Measurements from ENCODE around the gene MINDY4.

Gene MINDY4

DNA sequence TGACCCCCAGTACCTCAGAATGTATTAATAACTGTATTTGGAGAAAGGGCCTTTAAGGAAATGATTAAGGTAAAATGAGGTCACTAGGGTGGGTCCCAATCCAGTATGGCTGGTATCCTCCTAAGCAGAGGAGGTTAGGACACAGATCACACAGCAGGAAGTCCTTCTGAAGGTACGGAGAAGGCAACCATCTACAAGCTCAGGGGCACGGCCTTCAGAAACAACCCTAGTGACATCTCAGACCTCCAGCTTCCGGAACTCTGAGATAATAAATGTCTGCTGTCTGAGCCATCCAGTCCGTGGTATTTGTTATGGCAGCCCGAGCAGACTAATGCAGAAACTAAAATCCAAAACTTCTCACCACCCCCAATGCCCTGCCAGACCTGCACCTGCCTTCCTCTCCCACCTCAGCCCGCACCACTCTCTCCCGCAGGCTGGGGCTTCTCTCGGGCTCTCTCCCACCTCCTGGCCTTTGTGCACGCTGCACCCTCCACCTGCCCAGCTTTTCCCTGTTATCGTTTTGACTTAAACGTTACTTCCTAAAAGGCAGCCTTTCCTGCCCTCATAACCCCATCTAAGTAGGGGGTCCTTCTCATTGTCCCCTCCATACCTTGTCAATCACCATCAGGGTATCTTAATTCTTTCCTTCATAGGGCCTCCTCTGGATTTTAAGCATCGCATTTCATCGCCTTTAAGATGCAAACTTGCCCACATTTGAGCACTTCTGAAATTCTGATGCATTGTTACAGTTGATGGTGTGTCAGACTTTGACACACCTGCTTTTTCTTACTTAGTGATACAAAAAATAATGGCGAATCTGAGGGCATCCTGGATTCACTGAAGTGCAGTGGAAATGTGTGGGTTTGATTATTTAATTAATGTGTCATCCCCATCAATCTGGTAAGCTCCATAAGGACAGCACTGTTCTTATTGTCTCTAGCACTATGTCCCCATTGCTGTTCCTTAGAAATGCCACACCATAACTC lies 108.2 kb downstream of the MINDY4 start:
- DNase-seq (ENCODE audit: low spot score), result no peak

DNA sequence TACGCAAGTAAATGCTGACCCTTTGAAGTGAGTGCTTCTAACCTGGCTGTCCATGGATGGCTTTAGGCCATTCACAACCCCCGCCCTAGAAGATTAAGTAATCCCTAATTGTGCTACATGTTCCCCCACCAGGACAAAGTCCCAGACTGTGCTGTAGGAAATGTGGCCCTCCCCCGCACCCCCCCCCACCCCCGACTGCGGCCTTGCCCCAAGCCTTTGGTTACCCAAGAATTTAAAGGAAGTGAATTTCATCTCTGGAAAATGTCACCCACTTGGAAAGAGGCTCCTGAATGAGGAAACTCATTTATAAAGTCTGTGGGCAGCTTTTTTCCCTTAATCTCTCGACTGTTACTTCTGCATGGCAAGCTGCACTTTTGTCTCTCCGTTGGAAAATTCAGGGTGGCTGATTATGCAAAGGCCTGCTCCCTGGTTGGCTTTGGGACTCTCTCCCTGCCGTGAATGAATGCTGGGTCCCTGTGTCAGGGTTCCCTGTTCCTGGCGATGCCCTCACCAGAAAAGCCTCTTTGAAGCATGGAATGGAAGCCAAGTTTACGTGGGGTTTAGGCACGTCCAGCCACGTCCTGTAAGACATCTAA lies 109.0 kb downstream of the MINDY4 start:
- DNase-seq (ENCODE audit: low spot score), result no peak

DNA sequence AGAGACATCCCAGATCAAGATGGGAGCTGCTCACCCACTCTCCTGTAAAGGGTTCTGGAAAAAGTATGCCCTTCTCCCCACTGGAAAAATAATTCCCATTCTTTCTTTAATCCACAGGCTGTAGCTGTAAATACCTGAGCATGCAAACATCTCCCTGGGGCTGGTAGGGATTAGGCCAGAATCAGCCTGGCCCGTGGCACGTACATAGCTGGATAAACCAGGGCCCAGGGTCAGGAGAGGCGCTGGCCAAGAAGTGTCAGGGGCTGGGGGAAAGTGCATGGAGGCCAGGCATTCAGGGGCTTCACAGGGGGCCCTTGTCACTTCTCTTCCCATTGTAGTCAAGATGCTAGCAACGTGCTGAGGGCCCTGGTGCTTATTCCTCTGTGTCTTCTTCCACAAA lies 109.7 kb downstream of the MINDY4 start:
- no peak for DNase-seq (ENCODE audit: low spot score)

DNA sequence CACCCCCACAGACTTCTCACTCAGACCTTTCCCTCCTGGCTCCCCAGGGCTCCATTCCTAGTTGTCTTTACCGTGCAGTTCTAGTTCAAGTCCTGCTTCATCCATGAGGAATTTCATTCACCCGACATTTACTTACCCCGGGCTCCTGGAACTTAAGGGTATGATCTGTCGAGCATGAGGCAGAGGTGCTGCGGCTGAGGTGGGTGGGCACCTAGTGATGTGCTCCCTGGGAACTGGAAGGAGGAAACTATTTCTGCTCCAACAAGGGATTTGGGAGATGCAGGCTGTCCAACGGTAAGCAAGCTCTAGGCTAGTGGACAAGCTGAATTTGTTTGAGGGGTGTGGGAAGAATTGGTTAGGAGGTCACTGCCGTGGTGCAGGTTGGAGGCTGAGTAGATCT lies 110.2 kb downstream of the MINDY4 start:
- no peak for DNase-seq (ENCODE audit: low spot score)

DNA sequence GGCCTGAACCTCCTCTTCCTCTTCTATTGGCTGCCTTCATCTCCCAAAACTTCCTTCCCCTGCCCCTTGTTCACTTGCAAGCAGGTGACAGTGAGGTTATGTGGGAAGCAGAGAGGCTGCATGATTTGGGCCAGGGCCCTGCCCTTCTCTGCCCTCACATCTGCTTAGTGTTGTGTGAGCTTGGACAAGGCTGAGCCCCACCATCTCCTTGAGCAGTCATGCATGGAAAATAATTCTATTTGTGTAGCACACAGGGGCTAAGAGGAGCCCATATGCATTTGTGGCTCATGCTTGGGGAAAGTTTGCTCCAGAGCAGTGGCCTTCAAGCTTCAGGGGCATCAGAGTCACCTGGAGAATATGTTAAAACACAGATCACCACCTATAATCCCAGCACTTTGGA lies 113.7 kb downstream of the MINDY4 start:
- no peak for DNase-seq (ENCODE audit: low spot score)

DNA sequence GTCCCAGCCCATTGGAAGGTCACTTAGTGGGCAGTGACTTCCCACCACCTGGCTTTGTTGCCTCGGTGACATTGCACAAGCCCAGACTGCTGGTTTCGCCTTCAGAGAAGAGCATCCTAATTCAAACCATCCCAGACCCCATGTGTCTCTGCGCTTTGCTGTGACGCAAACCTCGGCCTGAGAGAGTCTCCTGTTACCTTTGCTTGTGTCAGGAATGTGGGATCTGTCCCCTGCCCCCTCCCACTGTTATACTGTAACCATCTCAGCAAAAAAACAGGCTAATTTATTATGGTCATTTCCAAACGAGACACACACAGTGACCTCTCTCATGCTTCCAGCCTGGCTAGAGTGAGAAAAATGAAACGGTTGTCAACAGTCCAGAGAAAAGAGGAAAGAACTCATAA lies 115.4 kb downstream of the MINDY4 start:
- DNase-seq (ENCODE audit: low spot score), result no peak

DNA sequence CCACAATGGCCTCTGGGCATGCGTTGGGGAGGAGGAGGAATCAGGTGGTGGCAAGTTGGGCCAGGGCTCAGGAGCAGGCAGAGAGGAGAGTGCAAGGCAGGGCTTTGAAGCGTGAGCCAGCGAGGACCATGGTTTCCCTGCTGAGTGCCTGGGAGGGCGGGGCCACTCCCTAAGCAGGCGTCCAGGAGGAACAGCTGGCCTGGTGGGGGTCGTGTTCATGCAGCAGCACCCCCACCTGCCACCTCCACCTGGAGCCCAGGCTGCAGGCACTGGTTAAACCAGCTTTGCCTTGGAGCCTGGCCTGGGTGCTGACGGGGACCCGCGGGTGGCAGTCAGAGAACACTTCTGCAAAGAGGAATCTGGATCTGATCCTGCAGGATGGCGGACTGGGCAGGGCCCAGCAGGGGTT lies 116.3 kb downstream of the MINDY4 start:
- no peak for DNase-seq (ENCODE audit: low spot score)

DNA sequence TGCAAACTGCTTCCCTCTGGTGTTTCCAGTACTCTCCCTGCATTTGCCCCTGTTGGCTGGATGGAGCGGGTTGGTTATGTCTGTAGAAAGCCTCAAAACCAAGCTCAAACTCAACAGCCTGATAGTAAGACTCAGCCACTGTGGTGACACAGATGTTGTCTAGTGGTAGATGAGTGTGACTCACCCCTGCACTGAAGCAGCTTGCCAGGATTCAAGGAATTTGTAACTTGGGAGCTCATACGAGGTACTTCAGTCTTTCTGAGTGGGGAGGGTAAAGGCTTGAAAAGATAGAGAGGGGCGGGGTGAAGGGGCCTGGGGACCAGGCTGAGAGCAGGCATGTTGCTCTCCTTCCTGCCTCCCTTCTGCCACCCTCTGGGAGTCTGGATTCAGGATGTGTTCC lies 117.5 kb downstream of the MINDY4 start:
- DNase-seq (ENCODE audit: low spot score), result no peak

DNA sequence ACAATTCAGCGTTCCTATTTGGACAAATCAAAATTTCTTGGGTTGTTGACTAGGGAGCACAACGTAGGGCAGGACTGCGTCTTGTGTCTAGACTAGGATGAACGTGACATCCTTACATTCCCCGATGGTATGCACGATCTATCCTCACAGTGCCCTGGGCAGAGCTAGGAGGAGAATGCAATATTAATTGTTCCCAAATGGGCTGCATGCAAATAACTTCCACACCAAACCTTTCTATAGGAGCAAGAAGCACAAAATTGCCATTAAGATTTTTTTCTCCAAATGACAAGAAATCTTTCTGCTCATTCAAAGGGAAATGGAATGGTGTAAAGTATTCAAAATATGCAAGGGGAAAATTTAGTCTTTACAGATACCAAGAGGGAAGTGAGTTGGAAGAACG lies 119.0 kb downstream of the MINDY4 start:
- DNase-seq (ENCODE audit: low spot score), result no peak

DNA sequence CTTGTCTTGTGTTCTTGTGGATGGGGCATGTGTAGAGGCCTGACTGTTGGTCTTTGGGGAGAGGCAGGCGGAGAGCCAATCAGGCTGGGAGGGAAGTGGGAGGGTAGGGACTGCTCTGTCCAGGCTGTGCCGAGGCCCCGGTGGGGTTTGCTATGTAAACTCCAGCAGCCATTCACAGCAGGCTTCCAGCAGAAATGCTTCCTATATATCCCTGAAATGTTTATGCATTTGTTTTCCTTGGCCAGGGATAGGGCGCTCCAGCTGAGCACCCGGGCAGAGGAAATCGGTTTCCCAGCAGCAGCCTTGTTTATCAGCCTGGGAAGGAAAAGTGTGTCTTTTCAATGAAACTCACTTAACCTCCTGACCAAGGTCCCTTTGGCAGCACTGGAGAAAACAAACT lies 122.1 kb downstream of the MINDY4 start:
- DNase-seq (ENCODE audit: low spot score), result no peak

DNA sequence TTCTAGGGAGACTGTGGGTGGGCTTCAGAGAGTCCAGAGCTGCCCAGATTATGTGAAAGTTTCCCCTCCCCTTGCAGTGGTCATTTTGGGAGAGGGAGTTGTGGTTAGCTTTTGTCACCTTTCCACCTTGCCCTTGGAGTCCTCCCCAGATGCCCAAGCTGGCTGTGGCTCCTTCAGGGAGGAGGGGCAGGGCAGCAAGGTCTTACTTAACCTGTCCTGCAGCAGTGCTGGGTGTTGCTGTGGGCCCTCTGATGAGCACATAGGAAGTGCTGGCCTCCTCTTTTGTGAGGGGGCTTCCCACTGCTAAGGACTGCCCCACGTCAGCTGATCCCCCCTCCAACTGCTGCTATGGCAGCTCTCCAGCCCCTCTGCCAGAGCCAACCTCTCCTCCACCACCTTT lies 122.8 kb downstream of the MINDY4 start:
- DNase-seq (ENCODE audit: low spot score), result no peak

DNA sequence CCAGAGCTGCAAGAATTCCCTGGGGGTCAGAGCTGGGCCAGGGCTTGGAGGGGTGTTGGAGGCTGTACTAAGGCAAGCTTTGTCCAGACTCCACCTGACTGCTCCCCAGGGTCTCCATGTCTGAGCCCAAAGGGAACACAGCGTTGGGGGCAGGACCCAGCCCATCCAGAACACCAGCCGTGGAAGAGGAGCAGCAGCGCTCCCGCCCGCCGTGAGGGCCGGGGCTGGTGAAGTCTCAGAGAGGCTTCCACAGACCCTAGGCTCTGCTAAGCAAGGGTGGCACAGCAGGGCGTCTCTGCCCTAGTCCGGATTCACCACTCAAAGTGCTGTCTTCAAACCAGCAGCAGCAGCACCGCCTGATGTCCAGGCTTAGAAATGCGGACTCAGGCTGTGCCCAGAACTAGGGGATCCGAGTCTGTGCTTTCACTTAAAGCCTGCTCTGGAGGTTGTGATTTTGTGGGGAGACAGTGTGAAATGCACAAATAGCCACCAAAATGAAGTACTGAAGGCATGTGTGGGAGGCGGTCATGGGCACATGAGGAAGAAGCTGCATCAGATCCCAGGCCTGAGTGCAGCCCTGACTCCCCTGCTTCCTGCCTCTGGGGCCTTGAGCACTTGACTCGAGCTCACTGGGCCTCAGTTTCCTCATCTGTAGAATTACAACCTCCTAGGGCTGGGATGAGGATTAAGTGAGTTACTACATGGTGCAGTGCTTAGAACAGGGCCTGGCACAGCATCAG lies 123.8 kb downstream of the MINDY4 start:
- DNase-seq (ENCODE audit: low spot score), result no peak

DNA sequence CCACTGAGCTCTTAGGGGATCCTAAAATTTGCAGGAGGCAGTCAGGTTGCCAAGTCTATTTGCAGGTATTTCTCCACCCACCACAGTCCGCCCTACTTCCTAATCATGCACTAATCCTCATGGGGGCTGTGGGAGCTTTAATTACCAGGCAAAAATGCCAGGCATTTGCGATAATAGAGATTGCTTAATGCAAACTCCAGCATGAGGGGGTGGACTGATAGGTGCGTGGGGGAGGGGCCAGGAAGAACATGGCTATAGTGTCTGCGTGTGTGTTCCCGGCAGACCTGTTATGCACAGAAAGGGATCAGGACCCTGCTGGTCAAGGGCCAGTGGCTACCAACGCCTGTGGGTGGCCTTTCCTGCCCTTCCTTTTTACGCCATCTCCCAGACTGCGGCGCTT lies 124.8 kb downstream of the MINDY4 start:
- DNase-seq (ENCODE audit: low spot score), result no peak

DNA sequence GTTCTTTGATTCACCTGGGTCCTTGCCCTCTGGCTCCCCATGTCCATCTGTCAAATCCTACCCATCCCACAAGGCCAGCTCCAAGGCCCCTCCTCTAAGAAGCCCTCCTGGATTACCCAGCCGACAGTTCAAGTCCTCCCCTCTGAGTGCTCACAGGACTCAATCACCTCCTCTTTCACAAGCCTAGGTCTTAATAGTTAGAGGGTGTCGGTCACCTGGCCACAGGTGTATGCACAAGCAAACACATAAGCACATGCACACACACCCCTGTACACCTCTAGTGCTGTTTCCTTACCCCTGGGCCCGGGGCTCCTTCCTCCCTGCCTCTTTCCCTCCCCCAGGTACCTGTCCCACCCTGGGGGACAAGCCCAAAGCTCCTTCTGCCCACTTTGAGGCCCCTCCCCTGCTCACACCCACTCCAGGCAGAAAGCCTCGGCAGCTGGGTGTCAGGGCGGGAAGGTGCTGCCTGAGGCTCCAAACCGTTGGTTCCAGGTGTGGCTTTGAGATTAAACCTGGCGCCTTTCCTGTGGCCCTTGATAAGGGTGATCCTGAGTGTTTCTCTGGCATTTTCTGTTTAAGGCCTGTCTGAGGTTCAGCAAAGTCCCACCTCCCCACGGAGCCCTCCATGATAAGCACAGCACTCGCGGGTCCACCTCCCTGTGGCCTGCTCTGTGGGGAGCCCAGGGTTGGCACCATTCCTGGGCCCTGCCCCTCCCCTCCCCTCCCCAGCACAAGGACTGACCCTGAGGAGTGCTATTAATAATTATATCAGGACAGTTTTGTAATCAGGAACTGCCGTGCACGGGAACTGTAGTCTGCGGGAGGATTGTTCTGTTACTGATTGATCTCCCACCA lies 125.8 kb downstream of the MINDY4 start:
- DNase-seq (ENCODE audit: low spot score), result peak; percentile 86

DNA sequence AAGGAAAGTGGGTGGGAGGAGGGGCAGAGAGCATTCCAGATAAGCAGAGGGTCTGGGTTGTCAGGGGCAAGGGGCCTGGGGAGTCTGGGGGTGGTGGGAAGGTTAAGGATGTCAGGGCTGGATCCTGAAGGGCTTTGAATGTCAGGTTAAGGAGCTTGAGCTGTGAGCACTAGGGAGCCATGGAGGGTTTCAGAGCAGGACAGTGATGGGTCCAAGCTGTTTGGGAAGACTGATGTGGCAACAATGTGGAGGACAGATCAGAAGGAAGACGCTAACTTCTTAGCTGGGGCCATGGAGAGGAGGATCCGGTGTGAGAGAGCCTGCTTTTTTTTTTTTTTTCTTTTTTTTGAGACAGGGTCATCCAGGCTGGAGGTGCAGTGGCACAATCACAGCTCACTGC lies 126.6 kb downstream of the MINDY4 start:
- no peak for DNase-seq (ENCODE audit: low spot score)

DNA sequence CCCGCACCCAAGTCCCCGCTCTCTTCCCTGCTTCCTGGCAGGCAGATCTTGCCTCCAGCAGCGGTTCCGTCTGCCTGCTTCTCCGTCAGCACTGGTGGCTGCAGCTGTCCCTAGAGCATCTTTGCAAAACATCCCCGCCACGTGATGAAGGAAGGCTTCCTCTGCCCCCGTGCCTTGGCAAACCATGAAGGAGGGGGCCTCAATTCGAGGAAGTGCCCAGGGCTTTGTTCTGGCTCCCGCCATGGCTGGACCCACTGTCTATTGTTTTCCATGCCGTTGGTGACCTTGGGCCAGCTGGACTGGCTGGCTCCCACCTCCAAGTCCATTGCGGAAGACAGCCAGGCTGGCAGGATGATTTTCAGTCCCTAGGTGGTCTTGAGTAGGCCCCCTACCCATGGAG lies 127.2 kb downstream of the MINDY4 start:
- no peak for DNase-seq (ENCODE audit: low spot score)

DNA sequence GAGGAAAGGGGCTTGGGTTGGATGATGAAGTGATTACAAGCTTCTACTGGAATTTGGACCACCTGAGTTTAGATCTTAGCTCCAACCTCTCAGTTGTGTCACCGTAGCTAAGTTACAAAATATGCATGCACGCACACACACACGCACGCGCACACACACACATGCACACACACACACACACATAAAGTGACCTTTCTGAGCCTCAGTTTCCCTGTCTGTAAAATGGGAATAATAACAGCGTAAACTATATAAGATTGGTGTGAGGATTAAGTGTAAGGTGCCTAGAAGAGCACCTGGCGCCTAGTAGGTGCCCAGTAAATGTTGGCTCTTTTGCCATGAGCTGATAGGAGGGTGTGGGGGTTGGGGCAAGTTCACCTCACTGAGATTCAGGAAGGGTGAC lies 127.8 kb downstream of the MINDY4 start:
- DNase-seq (ENCODE audit: low spot score), result no peak

DNA sequence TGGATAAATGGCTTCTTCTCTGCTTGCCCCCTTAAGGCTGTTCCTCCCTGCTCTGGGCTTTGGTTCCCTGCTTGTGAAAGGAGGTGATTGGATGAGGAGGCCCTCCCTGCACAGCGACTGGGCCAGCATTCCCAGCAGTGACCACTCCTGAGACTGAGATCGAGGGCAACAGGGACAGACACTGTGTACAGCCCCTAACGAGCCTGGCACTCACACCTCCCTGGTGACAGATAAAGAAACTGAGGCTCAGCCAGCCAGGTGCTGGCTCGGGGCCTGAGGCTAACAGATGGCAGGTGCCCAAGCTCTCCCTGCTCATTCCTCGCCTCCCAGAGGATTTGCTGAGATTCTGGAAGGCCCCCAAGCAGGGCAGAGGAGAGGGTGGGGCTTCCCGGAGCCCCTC lies 128.4 kb downstream of the MINDY4 start:
- no peak for DNase-seq (ENCODE audit: low spot score)

DNA sequence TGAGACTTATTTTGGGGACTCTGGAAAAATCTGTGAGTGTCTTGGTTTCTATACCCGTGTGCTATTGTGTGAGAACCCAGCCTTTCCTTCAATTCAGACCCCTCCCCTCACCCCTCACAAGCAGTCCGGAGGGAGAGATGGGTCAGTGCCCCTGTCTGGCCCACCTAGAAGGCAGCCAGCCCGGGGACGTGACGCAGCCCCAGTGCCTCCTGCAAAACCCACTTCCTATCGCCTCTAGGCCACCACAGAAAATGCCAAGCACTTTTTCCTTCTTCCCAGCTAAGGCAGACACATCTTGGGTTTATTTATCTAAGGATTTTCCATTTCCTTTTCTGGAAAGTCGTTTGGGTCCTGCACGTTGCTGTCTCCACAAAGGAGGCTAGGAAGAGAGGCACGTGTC lies 128.8 kb downstream of the MINDY4 start:
- no peak for DNase-seq (ENCODE audit: low spot score)

DNA sequence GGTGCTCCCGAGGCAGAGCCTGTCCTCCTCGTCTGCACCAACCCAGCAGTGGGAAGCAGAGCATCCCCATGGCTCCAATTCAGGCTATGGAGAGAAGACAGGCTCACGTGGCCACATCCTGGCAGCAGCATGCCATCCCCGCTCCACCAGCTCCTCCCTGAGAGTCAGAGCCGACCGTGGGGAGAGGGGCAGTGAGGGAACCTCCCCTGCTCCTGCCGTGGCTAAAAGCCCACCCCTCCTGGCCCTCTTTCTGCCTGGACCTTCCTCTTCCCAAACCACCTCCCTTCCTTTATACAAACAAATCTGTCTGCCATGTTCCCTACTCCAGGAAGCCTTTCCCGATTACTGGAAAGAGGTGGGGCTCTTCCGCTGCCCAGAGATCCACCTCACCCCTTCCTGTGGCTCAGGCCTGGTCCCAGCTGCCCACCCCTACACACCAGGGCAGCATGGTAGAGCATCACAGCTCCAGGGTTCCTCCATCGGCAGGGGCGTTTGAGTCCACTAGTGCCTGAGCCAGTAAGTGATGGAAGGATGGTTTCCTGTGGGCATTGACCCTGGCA lies 129.7 kb downstream of the MINDY4 start:
- DNase-seq (ENCODE audit: low spot score), result no peak

DNA sequence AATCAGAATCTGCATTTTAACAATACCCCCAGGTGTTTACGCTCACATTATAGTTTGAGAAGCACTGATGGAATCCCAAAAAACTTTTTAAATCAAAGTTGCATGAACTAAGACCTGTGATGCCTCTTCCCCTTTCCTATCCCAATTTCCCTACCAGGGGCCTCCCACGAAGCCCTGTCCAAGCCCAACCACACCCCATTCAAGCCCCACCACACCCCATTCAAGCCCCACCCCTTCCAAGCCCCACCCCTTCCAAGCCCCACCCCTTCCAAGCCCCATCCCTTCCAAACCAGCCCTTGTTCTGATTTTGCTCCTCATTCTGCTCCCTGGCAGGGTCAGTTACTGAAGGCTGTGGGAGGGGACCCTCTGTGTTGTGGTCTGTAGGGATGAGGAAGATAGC lies 130.6 kb downstream of the MINDY4 start:
- no peak for DNase-seq (ENCODE audit: low spot score)

DNA sequence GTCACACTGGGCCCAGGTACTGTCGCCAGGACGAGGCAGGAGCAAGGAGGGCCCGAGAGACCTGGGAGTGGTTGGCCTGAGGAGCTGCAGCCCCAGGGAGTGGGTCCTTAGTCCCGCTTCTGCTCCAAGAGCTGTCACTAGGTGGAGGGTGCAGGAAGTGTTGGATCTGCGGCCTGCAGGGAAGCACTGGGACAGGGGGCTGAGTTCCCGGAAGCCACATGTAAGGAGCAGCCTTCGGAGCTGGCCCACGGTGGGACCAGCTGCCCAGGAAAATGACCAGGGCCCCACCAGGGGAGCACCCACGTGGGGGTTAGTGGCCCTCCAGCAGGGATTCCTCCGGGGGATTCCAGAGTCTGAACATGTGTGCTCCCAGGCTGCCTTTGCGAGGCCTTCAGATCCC lies 131.2 kb downstream of the MINDY4 start:
- DNase-seq (ENCODE audit: low spot score), result no peak
